Measurements from ENCODE around the gene CTNNA1.
"Not testable (repeated sequence)": the region's sequence is repeated elsewhere in the genome, so short reads cannot be mapped to it uniquely, and the experiment has no call there.

The CTNNA1 gene

DNA sequence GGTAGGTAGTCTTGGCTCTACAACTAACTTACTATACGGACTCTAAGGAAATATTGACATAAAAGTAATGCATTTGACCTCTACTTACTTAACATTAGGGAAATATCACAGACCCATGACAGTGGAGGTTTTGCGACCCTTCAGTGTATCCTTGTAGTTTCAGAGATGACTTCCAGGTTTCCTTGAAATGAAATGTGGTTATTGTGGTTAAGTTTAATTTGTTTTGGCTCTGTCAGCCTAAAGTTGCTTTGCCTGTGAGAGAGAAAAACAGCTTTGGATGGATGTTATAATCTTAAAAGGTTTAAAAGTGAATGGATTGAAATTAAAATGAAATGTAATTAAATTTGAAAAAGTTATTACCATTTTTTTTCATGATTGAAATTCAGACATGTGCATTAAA is 79.0 kb downstream of the CTNNA1 start:
- no peak for FAIRE-seq
- TF ChIP-seq, protein P1, sequence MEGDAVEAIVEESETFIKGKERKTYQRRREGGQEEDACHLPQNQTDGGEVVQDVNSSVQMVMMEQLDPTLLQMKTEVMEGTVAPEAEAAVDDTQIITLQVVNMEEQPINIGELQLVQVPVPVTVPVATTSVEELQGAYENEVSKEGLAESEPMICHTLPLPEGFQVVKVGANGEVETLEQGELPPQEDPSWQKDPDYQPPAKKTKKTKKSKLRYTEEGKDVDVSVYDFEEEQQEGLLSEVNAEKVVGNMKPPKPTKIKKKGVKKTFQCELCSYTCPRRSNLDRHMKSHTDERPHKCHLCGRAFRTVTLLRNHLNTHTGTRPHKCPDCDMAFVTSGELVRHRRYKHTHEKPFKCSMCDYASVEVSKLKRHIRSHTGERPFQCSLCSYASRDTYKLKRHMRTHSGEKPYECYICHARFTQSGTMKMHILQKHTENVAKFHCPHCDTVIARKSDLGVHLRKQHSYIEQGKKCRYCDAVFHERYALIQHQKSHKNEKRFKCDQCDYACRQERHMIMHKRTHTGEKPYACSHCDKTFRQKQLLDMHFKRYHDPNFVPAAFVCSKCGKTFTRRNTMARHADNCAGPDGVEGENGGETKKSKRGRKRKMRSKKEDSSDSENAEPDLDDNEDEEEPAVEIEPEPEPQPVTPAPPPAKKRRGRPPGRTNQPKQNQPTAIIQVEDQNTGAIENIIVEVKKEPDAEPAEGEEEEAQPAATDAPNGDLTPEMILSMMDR (IDR thresholded peaks at IDR 0.05; ENCODE audit: insufficient read depth, missing control alignments) = no peak
- no peak for DNase-seq (ENCODE audit: insufficient read length, low spot score)

DNA sequence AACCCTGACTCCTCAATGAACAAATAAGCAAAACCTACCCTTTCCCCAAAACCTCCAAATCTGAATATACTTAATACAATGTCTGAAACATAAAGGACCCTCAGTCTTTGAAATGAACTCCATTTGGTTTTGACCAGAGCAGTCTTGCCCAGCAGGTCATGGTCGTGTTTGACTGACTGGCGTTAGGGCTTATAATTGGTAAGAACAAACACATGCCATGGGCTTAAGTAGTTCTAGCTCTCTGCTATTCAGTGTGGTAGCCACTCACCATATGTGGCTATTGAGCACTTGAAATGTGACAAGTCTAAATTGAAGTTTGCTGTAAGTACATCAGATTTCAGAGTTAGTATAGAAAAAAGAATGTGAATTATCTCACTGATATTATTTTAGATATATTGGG is 79.9 kb downstream of the CTNNA1 start:
- no peak for DNase-seq (ENCODE audit: insufficient read length, low spot score)
- no peak for FAIRE-seq
- TF ChIP-seq, protein P1 (IDR thresholded peaks at IDR 0.05; ENCODE audit: insufficient read depth, missing control alignments) = no peak

DNA sequence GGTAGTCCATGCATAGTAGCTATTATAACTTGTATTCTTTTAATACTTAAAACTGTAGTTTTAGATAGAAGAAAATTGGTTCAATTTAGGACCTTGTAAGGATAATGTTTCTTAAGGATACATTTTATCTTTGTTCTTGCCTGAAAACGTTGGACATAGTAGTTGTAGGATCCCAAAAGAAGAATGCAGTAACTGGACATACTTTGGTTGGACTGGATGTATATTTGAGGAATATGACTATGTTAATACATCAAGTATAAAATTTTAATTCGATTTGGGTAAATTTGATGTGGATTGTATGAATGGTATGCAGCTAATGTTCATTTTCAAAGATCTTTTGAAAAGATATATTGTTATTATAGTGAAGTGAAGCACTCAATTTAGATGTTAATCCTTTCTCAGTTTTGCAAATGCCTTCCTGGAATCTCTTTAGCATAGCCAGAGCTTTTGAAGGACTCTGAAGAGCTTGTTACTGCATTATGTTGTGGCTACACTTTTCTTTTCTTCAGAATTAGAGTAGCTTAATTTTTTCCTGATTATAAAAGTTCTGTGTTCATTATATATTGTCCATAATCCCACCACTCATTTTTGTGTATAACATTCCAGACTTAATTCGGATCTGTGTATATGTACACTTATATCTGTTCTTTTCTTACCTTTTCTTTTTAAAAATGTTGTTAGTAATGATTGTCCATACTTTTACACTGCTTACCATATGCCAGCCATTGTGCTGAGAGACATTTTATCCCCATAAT is 80.7 kb downstream of the CTNNA1 start:
- TF ChIP-seq, protein P1 (IDR thresholded peaks at IDR 0.05; ENCODE audit: insufficient read depth, missing control alignments) = no peak
- FAIRE-seq (peak; percentile 6), DNase-seq (ENCODE audit: insufficient read length, low spot score) (no peak)

DNA sequence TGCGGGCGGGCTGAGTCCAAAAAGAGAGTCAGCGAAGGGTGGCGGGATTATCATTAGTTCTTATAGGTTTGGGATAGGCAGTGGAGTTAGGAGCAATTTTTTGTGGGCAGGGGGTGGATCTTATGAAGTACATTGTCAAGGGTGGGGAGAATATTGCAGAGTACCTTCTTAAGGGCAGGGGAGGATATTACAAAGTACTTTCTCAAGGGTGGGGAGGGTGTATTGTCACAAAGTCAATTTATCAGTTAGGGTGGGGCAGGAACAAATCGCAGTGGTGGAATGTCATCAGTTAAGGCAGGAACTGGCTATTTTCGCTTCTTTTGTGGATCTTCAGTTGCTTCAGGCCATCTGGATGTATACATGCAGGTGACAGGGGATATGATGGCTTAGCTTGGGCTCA is 81.6 kb downstream of the CTNNA1 start:
- DNase-seq (ENCODE audit: insufficient read length, low spot score); FAIRE-seq: not testable (repeated sequence)

DNA sequence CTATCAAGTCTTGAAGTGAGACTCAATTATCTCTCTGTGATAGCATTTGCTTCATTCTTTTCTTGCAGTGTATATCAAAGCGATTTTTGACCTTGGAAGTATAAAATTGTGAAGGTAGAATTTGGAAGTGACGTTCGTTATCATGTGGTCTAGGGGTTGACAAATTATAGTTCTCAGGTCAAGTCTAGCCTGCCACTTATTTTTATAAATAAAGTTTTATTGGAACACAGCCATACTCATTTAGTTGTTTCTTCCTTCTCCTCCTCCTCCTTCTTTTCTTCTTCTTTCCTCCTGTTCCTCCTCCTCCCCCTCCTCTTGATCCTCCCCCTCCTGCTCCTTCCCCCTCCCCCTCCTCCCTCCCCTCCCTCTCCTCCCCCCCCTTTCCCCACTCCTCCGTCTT is 83.9 kb downstream of the CTNNA1 start:
- DNase-seq (ENCODE audit: insufficient read length, low spot score) (no peak), FAIRE-seq (no peak)
- TF ChIP-seq, protein P1 (IDR thresholded peaks at IDR 0.05; ENCODE audit: insufficient read depth, missing control alignments) = no peak

DNA sequence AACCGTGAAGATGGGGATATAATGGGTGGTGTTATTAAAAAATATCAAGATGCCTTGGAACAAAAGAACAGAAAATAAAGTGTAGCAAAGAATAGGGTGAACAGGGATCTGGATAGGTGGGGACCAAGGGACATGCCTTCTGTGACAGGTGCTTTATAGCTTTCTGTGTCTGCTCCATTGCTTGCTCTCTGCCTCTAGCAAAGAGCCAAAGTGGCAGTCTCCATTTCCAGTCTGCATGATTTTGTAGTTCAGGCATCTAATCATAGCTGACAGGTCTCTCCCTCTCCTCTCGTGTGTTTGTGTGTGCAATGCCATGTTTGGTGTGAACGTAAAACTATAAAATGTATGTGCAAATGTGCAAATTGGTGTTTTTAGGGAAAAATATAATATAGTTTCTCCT is 86.9 kb downstream of the CTNNA1 start:
- DNase-seq (ENCODE audit: insufficient read length, low spot score) = no peak
- no peak for FAIRE-seq
- TF ChIP-seq, protein P1 (IDR thresholded peaks at IDR 0.05; ENCODE audit: insufficient read depth, missing control alignments) = no peak

DNA sequence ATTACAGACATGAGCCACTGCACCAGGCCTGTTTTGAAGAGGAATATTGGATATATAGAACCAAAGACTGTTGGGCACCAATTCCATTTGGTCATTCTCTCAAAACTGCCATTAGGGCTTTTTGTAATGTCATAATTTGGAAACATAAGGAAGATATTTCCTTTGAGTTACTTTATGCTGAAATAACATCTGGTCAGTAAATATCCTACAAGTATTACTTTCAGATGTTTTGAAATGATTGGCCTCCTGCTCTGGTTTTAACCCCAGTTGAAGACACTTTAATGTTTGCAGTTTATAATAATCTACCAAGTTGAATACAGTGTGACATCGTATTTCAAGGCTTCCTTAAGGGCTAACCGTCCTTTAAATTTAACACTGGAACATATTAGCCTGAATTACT is 88.3 kb downstream of the CTNNA1 start:
- TF ChIP-seq, protein P1 (IDR thresholded peaks at IDR 0.05; ENCODE audit: insufficient read depth, missing control alignments) = no peak
- DNase-seq (ENCODE audit: insufficient read length, low spot score) (no peak), FAIRE-seq (no peak)

Measured in D721Med (cell line).